SK-N-MC (cell line): ENCODE data around the gene HLA-DRB1.

Experiments used
- EZH2 ChIP-seq: fragments of 200-600 bp; sonication (generic); IDR thresholded peaks from one replicate; pipeline ENCODE4 v1.6.1; 2017; ENCODE audit warnings: antibody characterized with exemption
- FOXP2 ChIP-seq: optimal IDR thresholded peaks from 2 replicates; pipeline ENCODE3; 2011; ENCODE audit warnings: mild to moderate bottlenecking, moderate library complexity; ENCODE audit not compliant: insufficient read depth; ENCODE audit errors: extremely low read length, control extremely low read depth
- POLR2AphosphoS5 ChIP-seq: IDR thresholded peaks from 2 replicates; pipeline ENCODE4 v1.6.1; 2012; ENCODE audit warnings: mild to moderate bottlenecking, low read depth, low read length, borderline replicate concordance

GRCh38 chr6:32637219-32637880 is 47.7 kb upstream of the HLA-DRB1 start, which contains the start of gene HLA-DQA1:
- TF ChIP-seq EZH2 (no peak), POLR2AphosphoS5 (no peak), FOXP2 (no peak)
